Measurements from ENCODE around the gene CIAO2B.
"Not testable (repeated sequence)": the region's sequence is repeated elsewhere in the genome, so short reads cannot be mapped to it uniquely, and the experiment has no call there.

CIAO2B gene

GRCh38 chr16:66934138-66934838 is at the start of gene CIAO2B:
CIAO2B (minus strand) TSS chr16:66934402; CDS start chr16:66934364, 38 bp downstream.
- FAIRE-seq: no peak

DNA sequence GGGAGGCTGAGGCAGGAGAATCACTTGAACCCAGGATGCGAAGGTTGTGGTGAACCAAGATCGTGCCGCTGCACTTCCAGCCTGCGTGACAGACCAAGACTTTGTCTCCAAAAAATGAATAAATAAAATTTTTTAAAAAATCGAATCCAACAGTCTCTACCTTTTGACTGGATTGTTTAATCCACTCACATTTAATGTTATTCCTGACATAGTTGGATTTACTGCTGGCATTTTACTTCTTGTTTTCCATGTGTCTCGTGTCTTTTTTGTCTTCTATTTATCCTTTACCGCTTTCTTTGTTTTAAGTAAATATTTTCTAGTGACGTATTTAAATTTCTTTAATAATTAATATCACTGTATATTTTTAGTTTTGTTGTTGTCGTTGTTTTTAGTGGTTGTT is 48.8 kb upstream of the CIAO2B start:
- no peak for FAIRE-seq

- no peak for FAIRE-seq
These were observed 45.0 kb upstream of the CIAO2B start for GRCh38 chr16:66979011-66979717.

GRCh38 chr16:66977341-66978113 is 43.3 kb upstream of the CIAO2B start:
- FAIRE-seq: no peak

DNA sequence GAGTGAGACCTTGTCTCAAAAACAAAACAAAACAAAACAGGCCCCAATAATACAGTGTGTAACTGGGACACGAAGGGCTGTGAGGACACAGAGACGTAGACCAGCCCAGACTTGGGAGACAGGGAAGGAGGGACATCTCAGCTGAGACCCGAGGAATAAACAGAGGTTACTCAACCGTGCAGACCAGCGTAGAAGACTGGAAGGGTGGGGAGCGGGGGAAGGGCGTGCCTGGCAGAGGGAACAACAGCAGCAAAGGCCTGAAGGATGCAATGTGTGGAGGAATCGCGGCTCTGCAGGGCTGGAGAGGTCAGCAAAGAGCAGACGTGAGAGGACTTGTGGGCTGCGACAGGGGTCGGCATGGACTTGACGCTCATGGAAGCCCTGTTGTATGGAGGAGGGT is 42.5 kb upstream of the CIAO2B start:
- FAIRE-seq: no peak

DNA sequence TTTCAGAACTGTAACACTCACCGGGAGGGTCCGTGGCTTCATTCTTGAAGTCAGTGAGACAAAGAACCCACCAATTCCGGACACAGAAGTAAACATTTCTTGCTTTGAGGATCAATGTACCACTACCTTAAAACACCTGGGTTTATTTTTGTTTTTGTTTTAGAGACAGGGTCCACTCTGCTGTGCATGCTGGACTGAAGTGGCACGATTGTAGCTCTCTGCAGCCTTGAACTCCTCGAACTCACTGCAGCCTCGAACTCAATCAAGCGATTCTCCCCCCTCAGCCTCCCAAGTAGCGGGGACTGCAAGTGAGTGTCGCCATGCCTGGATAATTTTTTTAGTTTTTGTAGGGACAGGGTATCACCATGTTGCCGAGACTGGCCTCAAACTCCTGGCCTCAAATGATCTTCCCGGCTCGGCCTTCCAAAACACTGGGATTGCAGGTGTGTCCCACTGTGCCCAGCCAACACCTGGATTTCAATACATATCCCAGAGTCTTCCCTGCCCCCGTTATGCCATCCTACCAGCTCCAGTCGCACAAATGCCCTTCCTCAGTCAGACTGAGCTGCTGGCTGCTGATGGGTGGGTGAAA is 41.2 kb upstream of the CIAO2B start:
- FAIRE-seq: no peak

DNA sequence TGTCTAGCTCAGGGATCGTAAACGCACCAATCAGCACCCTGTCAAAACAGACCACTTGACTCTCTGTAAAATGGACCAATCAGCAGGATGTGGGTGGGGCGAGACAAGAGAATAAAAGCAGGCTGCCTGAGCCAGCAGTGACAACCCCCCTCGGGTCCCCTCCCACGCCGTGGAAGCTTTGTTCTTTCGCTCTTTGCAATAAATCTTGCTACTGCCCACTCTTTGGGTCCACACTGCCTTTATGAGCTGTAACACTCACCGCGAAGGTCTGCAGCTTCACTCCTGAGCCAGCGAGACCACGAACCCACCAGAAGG is 40.7 kb upstream of the CIAO2B start:
- FAIRE-seq: not testable (repeated sequence)

DNA sequence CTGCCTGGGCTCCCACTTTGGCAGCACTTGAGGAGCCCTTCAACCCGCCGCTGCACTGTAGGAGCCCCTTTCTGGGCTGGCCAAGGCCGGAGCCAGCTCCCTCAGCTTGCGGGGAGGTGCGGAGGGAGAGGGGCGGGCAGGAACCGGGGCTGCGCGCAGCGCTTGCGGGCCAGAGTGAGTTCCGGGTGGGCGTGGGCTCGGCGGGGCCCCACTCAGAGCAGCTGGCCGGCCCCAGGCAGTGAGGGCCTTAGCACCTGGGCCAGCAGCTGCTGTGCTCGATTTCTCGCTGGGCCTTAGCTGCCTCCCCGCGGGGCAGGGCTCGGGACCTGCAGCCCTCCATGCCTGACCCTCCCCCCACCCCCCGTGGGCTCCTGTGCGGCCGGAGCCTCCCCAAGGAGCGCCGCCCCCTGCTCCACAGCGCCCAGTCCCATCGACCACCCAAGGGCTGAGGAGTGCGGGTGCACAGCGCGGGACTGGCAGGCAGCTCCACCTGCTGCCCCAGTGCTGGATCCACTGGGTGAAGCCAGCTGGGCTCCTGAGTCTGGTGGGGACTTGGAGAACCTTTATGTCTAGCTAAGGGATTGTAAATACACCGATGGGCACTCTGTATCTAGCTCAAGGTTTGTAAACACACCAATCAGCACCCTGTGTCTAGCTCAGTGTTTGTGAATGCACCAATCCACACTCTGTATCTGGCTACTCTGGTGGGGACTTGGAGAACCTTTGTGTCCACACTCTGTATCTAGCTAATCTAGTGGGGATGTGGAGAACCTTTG is 40.1 kb upstream of the CIAO2B start:
- not testable (repeated sequence) for FAIRE-seq

DNA sequence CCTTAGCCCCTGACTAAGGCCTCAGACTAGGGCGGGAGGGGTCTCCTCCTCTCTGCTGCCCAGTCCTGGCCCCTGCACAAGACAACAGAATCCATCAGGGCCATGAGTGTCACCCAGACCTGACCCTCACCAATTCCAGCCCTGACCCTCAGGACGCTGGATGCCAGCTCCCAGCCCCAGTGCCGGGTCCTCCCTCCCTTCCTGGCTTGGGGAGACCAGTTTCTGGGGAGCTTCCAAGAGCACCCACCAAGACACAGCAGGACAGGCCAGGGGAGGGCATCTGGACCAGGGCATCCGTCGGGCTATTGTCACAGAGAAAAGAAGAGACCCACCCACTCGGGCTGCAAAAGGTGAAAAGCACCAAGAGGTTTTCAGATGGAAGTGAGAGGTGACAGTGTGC is 39.5 kb upstream of the CIAO2B start:
- FAIRE-seq: no peak

GRCh38 chr16:66972983-66973382 is 38.8 kb upstream of the CIAO2B start:
- no peak for FAIRE-seq

DNA sequence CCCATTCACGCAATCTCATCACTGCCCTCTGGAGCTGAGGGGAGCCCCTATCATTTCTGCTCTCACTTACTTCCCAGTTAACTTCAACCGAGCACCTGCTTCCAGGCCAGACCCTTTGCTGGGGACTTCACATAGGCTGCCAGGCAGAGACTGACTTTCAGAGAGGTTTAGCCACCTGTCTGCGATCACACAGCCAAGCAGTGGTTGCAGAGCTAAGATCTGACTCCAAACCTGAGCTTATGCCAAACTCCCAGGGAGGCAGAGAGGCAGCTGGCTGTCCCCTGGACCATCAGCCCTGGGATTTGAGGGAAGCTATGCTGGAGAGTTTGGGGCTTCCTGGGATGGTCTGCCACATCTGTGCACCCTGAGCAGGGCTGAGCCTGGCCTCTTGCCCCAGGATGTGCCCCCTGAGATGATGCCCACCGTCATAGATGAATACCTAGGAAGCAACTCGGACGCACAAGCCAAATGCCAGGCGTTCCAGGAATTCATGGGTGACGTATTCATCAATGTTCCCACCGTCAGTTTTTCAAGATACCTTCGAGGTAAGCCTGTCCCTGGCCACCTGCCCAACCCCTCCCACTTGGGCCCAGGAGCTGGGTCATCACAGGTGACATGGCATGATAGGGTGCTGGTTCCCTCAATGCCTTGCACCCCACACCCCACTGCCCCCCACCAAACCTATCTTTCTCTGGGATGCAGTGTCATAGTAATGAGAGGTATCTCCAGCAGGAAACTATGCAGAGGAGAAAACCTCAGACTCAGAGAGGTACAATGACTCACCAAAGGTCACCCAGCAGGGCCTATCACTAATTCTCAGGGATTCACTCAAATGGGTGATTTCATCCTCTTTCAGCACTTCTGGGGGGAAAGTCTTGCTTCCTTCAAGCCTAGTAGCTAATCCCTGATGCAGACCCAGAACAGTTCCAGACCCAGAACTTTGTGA is 36.8 kb upstream of the CIAO2B start:
- no peak for FAIRE-seq

- no peak for FAIRE-seq
These were observed 34.6 kb upstream of the CIAO2B start for GRCh38 chr16:66968847-66969246.

- FAIRE-seq: no peak
These were observed 29.8 kb upstream of the CIAO2B start for GRCh38 chr16:66964049-66964448.

GRCh38 chr16:66961914-66962313 is 27.7 kb upstream of the CIAO2B start:
- FAIRE-seq: no peak

- peak; percentile 84 for FAIRE-seq
These were observed 27.0 kb upstream of the CIAO2B start, which contains the start of gene CES3 for GRCh38 chr16:66961065-66961744. CES3 (plus strand) TSS chr16:66961266; CDS start chr16:66961308, 42 bp downstream.

DNA sequence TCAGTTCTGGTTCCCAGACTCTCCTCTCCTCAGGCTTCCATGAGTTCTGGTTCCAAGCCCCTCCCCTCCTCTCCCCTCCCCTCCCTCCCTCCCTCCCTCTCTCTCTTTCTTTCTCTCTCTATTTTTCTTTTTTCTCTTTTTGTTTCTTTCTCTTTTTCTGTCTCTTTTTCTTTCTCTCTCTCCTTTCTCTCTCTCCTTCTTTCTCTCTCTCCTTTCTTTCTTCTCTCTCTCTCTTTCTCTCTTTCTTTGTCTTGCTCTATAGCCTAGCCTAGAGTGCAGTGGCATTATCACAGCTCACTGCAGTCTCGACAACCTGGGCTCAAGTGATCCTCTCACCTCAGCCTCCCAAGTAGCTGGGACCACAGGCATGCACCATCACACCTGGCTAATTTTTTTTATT is 26.1 kb upstream of the CIAO2B start:
- no peak for FAIRE-seq

- FAIRE-seq: no peak
These were observed 25.5 kb upstream of the CIAO2B start for GRCh38 chr16:66959704-66960161.

DNA sequence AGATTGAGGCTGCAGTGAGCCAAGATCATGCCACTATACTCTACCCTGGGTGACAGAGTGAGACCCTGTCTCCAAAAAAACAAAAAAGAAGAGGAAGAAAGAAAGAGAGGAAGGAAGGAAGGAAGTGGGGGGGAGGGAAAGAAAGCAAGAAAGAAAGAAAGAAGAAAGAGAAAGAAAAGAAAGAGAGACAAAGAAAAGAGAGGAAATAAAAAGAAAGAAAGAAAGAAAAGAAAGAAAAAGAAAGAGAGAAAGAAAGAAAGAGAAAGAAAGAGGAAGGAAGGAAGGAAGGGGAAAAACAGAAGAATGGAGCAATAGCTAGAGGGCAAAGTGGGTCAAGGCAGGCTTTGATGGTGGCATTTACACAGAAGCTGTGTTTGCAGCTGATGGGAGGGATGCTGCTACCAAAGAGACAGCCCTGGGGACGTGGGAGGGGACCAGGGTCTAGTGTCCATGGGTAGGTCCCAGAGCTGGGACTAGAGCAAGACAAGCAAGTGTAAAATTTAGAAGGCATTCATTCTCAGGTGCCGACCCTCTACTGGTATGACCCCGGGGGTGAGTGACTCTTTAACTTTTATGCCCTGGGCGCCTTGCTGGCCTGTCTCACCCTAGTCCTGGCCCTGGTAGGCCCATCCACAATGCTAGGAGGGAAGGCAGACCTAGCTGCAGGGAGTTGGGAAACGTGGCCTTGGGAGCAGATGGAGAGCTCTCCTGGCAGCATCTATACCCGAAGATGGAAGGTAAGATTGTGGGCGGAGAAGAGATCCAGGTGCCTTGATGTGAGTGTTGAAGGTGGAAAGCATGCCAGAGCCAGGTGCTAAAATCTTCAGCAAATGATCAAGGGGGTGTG is 24.9 kb upstream of the CIAO2B start:
- no peak for FAIRE-seq

DNA sequence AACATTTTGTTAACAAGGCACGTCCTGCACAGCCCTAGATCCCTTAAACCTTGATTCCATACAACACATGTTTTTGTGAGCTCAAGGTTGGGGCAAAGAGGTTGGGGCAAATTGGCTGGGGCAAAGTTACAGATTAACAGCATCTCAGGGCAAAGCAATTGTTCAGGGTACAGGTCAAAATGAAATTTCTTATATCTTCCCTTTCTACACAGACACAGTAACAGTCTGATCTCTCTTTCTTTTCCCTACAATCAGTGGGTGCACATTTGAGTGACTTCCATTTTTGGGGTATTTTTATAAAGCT is 21.9 kb upstream of the CIAO2B start:
- not testable (repeated sequence) for FAIRE-seq
